Right lobe of liver (tissue), 6 donors: ENCODE results near the gene CIRBP. TPM values are rescaled to one million over a fixed set of nuclear protein-coding genes. Genes with fewer than 3 reads are reported as not detected.

Experiments
- ATAC-seq, 4 donors: fragments of 200-7000 bp; cut with Tn5 transposase; one replicate each; pipeline ENCODE4 v1.9.1; 2020; ENCODE audit warnings: mild to moderate bottlenecking in 4 of 4, moderate library complexity in 4 of 4
- DNase-seq, 3 donors: peaks; one replicate each; pipeline ENCODE4 v3.0.0-alpha.2; 2020
- H3K27ac ChIP-seq, 3 donors: fragments of 200-600 bp; one replicate each; pipeline ENCODE4 v1.8.0; 2022
- H3K27me3 ChIP-seq, 2 donors: fragments of 200-600 bp; one replicate each; pipeline ENCODE4 v1.8.0; 2022
- H3K36me3 ChIP-seq, 4 donors: fragments of 200-600 bp; sonication (generic) in 1 of 4; one replicate each; pipeline versions ENCODE4 v1.5.1 to v1.8.0; 2017 to 2022; ENCODE audit warnings: control low read depth in 1 of 4
- H3K4me1 ChIP-seq, 4 donors: fragments of 200-600 bp; sonication (generic) in 1 of 4; one replicate each; pipeline versions ENCODE4 v1.5.1 to v1.8.0; 2017 to 2022; ENCODE audit warnings: control low read depth in 1 of 4
- H3K4me3 ChIP-seq, 3 donors: fragments of 200-600 bp; one replicate each; pipeline ENCODE4 v1.8.0; 2022
- H3K9me3 ChIP-seq, 4 donors: fragments of 200-600 bp; sonication (generic) in 1 of 4; one replicate each; pipeline versions ENCODE4 v1.5.1 to v1.8.0; 2017 to 2022; ENCODE audit warnings: control low read depth in 1 of 4
- CTCF ChIP-seq, 4 donors: fragments of 200-600 bp in 3 of 4; fragments of 450-650 bp in 1 of 4; IDR thresholded peaks; one replicate each; pipeline versions ENCODE4 v1.5.1 to v1.8.0; 2016 to 2022; ENCODE audit warnings: antibody characterized with exemption in 4 of 4, mild to moderate bottlenecking in 2 of 4
- POLR2A ChIP-seq: fragments of 450-650 bp; IDR thresholded peaks from one replicate; pipeline ENCODE4 v1.6.1; 2017; ENCODE audit warnings: antibody characterized with exemption, mild to moderate bottlenecking
- WGBS: methylation state at CpG from one replicate; pipeline ENCODE4 v1.1.6; 2018; ENCODE audit warnings: low coverage, low lambda C conversion rate; ENCODE audit not compliant: insufficient coverage; ENCODE audit errors: missing lambda C conversion rate; 5-methylcytosine and 5-hydroxymethylcytosine counted together
- intact Hi-C, 2 donors: fragments of 100-400 bp; cut with DNase I; formaldehyde crosslinking; loops; one replicate each; pipeline versions ENCODE4 v1.11.2 to v1.14.1; 2022
- total RNA-seq, 6 experiments: library from RNA; depleted of rRNA in 2 of 6; stranded (reverse); fragments of >200 nt in 2 of 6; fragmentation: NEBNext Ultra II Directional in 3 of 6; extraction: Animal tissue kit (Norgen Biotek cat#: 25700) in 3 of 6; gene quantifications; one replicate each; pipeline versions ENCODE4 v1.1.0 to v1.2.4, GENCODE V29; 2016 to 2023
- donor health status: DM: no; HTN: yes; CAD: no.
- donor health status: DM: no; HTN: no; CAD: no.
- donor health status: DM: no; HTN: no; CAD: no.
- donor health status: DM: no; HTN: yes; CAD: no.
- donor health status: DM: no; HTN: yes; CAD: no.

CIRBP gene
- total RNA-seq, 6 experiments from 2014 or later: 69.2 to 111 (median 89.5) TPM

DNA sequence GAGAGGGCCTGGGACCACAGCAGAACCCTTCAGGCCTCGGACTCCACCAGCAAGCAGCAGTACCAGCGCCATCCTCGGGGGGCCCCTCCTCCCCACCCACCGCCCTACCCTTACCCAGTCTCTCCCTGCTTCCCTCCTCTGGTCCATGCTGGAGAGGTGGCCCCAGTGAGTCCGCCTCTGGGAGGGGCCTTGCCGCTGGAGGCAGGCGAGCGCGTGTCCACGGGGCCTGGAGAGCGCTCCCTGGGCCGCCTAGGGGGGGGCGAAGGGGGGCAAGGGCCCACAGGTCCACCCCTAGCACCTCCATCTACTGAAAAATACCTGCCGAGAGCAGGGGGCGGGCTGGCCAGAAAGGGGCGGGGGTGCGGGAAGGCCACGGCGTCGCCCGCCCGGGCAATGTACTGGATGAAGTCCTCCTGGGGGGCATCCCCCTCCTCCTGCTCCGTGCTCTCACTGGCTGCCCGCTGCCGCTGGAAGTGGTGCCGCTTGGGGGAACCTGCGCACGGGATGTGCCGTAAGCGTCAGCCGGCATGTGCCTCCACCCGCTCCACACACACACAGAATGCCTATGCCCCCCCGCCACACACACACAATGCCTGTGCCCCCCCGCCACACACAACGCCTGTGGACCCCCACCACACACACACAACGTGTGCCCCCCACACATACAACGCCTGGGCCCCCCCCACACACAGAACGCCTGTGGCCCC is 38.2 kb upstream of the CIRBP start:
- H3K27ac ChIP-seq: no peak overlapping the region
- no peaks in the 10 kb centered on the region for H3K27me3 ChIP-seq
- WGBS: 66% methylated on average over 5 of the region's 38 CpGs
- ATAC-seq (no peak), DNase-seq (no peak)
- peaks cover 0 to 6% (median under 1%) of the 10 kb centered on the region in 4 donors for H3K36me3 ChIP-seq
- no peaks in the 10 kb centered on the region for H3K4me1 ChIP-seq
- intact Hi-C loops: no loop called here
- no peak for TF ChIP-seq CTCF (IDR thresholded peaks at IDR 0.05)
- no peak for TF ChIP-seq POLR2A
- H3K4me3 ChIP-seq: no peak overlapping the region
- no peaks in the 10 kb centered on the region for H3K9me3 ChIP-seq

GRCh38 chr19:1231729-1232637 is 37.1 kb upstream of the CIRBP start:
- peaks cover 0 to under 1% (median 0%) of the 10 kb centered on the region in 4 donors for H3K4me1 ChIP-seq
- H3K9me3 ChIP-seq: no peaks in the 10 kb centered on the region
- WGBS: 45% methylated on average over 2 of the region's 15 CpGs
- DNase-seq (no peak), ATAC-seq (peak; percentile 9 to 48 (median 44))
- TF ChIP-seq POLR2A: no peak
- TF ChIP-seq CTCF (IDR thresholded peaks at IDR 0.05): no peak
- H3K36me3 ChIP-seq: no peaks in the 10 kb centered on the region
- intact Hi-C loops: no loop called here
- no peak overlapping the region for H3K4me3 ChIP-seq
- no peak overlapping the region for H3K27ac ChIP-seq
- no peaks in the 10 kb centered on the region for H3K27me3 ChIP-seq

GRCh38 chr19:1232652-1233072 is 36.5 kb upstream of the CIRBP start:
- TF ChIP-seq POLR2A (no peak), CTCF (IDR thresholded peaks at IDR 0.05) (no peak)
- no peaks in the 10 kb centered on the region for H3K36me3 ChIP-seq
- intact Hi-C loops: no loop called here
- no peaks in the 10 kb centered on the region for H3K9me3 ChIP-seq
- no peaks in the 10 kb centered on the region for H3K27me3 ChIP-seq
- ATAC-seq (peak; percentile 24 to 39 (median 26)), DNase-seq (no peak)
- 18% methylated on average over 5 of the region's 15 CpGs for WGBS
- H3K27ac ChIP-seq: no peak overlapping the region
- peaks cover 0 to 7% (median 0%) of the 10 kb centered on the region in 4 donors for H3K4me1 ChIP-seq
- H3K4me3 ChIP-seq: no peak overlapping the region

DNA sequence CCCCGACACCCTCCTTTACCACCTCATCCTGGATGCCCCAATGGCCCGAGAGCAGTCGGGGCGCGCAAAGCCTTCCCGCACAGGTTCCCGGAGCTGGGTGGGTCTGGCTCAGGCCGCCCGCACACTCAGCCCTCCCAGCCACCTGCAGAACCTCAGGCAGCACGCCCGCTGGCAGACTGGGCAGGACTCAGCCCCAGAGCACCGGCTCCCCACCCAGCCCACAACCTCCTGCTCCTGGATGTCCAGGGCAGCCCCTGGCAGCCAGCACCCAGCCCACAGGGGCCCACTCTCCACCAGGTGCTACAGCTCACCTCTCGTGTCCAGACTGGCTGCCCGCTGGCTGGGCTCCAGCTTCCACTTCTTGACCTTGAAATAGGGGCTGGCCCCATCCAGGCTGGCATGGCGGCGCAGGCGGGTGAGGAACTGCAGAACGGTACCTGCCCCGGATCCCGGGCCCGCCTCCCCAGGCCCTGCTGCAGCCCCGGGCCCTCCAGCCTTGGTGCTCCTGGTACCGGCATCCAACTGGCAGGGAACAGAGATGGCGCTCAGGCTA is 35.9 kb upstream of the CIRBP start:
- Histone ChIP-seq H3K4me1 (peaks cover 0 to 7% (median 0%) of the 10 kb centered on the region in 4 donors), H3K9me3 (no peaks in the 10 kb centered on the region), H3K36me3 (no peaks in the 10 kb centered on the region), H3K27ac (no peak overlapping the region), H3K4me3 (no peak overlapping the region), H3K27me3 (no peaks in the 10 kb centered on the region)
- ATAC-seq (no peak), DNase-seq (no peak)
- intact Hi-C loops: no loop called here
- WGBS: no CpG with 5 or more reads among the region's 24 CpGs
- TF ChIP-seq CTCF (IDR thresholded peaks at IDR 0.05) (no peak), POLR2A (no peak)
